ENCODE results near the gene KDM5B.
A peak's percentile ranks its signal among the peaks of the same experiment; 100 is the strongest.

KDM5B gene

DNA sequence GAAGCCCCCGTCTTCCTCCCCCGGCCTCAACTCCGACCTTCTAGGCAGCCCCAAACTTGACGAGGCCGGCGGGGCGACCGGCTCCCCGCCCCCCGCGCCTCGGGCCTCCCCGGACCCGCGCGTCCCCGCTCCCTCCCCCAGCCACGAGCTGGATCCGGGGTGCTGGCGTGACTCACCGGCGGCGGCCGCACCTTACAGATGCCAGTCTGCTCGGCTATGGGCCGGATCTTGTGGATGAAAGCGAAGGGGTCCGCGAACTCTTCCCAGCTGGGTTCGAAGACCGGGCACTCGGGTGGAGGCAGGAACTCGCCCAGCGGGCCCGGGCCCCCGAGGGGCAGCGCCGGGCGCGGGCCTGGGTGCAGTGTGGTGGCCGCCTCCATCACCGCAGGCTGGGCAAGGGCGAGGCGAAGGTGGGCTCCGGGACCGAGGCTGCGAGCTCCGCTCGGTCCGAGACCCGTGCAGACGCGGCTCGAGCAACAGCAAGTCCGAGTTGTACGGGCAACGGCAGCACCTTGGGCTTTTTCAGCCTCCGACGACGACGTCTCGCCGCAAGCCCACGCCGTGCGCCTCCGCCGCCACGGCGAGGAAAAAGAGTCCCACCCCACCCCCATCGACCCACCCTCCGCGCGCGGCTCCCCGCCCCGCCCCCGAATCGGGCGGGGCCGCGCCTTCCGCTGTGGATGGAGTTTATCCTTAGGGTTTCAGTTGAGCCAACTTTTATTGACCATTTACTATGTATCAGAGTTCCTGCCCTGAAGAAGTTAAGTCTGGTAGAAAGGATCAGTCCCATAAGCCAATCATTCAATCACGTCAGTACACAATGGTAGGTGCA is at the start of gene KDM5B (continued):
- TF ChIP-seq, protein P1, sequence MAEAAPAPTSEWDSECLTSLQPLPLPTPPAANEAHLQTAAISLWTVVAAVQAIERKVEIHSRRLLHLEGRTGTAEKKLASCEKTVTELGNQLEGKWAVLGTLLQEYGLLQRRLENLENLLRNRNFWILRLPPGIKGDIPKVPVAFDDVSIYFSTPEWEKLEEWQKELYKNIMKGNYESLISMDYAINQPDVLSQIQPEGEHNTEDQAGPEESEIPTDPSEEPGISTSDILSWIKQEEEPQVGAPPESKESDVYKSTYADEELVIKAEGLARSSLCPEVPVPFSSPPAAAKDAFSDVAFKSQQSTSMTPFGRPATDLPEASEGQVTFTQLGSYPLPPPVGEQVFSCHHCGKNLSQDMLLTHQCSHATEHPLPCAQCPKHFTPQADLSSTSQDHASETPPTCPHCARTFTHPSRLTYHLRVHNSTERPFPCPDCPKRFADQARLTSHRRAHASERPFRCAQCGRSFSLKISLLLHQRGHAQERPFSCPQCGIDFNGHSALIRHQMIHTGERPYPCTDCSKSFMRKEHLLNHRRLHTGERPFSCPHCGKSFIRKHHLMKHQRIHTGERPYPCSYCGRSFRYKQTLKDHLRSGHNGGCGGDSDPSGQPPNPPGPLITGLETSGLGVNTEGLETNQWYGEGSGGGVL (tag by site-specific recombination; IDR thresholded peaks at IDR 0.05) = no peak
- 0 out of 2 replicates have a peak, but pooled peaks have one; percentile 27 for TF ChIP-seq ZFP41 (tag by site-specific recombination; IDR thresholded peaks at IDR 0.05; ENCODE audit: borderline replicate concordance)
- TF ChIP-seq, protein P2, sequence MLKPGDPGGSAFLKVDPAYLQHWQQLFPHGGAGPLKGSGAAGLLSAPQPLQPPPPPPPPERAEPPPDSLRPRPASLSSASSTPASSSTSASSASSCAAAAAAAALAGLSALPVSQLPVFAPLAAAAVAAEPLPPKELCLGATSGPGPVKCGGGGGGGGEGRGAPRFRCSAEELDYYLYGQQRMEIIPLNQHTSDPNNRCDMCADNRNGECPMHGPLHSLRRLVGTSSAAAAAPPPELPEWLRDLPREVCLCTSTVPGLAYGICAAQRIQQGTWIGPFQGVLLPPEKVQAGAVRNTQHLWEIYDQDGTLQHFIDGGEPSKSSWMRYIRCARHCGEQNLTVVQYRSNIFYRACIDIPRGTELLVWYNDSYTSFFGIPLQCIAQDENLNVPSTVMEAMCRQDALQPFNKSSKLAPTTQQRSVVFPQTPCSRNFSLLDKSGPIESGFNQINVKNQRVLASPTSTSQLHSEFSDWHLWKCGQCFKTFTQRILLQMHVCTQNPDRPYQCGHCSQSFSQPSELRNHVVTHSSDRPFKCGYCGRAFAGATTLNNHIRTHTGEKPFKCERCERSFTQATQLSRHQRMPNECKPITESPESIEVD (tag by site-specific recombination; IDR thresholded peaks at IDR 0.05) = 0 out of 2 replicates have a peak, but pooled peaks have one; percentile 7
- TF ChIP-seq, protein P3, sequence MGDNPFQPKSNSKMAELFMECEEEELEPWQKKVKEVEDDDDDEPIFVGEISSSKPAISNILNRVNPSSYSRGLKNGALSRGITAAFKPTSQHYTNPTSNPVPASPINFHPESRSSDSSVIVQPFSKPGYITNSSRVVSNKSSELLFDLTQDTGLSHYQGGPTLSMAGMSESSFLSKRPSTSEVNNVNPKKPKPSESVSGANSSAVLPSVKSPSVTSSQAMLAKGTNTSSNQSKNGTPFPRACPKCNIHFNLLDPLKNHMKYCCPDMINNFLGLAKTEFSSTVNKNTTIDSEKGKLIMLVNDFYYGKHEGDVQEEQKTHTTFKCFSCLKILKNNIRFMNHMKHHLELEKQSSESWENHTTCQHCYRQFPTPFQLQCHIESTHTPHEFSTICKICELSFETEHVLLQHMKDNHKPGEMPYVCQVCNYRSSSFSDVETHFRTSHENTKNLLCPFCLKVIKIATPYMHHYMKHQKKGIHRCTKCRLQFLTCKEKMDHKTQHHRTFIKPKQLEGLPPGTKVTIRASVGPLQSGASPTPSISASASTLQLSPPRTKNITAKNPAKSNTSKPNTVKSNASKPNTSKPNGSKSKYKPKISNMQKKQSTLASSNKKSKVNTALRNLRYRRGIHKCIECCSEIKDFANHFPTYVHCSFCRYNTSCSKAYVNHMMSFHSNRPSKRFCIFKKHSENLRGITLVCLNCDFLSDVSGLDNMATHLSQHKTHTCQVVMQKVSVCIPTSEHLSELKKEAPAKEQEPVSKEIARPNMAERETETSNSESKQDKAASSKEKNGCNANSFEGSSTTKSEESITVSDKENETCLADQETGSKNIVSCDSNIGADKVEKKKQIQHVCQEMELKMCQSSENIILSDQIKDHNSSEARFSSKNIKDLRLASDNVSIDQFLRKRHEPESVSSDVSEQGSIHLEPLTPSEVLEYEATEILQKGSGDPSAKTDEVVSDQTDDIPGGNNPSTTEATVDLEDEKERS (tag by site-specific recombination; IDR thresholded peaks at IDR 0.05) = no peak
- TF ChIP-seq, protein P4, sequence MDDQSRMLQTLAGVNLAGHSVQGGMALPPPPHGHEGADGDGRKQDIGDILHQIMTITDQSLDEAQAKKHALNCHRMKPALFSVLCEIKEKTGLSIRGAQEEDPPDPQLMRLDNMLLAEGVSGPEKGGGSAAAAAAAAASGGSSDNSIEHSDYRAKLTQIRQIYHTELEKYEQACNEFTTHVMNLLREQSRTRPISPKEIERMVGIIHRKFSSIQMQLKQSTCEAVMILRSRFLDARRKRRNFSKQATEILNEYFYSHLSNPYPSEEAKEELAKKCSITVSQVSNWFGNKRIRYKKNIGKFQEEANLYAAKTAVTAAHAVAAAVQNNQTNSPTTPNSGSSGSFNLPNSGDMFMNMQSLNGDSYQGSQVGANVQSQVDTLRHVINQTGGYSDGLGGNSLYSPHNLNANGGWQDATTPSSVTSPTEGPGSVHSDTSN (CRISPR knock-in tag; IDR thresholded peaks at IDR 0.05) = peak; percentile 91
- no peak for TF ChIP-seq ZNF121 (tag by site-specific recombination; IDR thresholded peaks at IDR 0.05)
- TF ChIP-seq ZNF791 (tag by site-specific recombination; IDR thresholded peaks at IDR 0.05) = no peak
- no peak for TF ChIP-seq ZNF354C (tag by site-specific recombination; IDR thresholded peaks at IDR 0.05; ENCODE audit: borderline replicate concordance, low read depth)
- TF ChIP-seq OVOL3 (tag by site-specific recombination; IDR thresholded peaks at IDR 0.05) = no peak
- no peak for TF ChIP-seq ZNF768 (tag by site-specific recombination; IDR thresholded peaks at IDR 0.05)
- TF ChIP-seq ZNF776 (tag by site-specific recombination; IDR thresholded peaks at IDR 0.05; ENCODE audit: borderline replicate concordance) = no peak
- TF ChIP-seq, protein P5, sequence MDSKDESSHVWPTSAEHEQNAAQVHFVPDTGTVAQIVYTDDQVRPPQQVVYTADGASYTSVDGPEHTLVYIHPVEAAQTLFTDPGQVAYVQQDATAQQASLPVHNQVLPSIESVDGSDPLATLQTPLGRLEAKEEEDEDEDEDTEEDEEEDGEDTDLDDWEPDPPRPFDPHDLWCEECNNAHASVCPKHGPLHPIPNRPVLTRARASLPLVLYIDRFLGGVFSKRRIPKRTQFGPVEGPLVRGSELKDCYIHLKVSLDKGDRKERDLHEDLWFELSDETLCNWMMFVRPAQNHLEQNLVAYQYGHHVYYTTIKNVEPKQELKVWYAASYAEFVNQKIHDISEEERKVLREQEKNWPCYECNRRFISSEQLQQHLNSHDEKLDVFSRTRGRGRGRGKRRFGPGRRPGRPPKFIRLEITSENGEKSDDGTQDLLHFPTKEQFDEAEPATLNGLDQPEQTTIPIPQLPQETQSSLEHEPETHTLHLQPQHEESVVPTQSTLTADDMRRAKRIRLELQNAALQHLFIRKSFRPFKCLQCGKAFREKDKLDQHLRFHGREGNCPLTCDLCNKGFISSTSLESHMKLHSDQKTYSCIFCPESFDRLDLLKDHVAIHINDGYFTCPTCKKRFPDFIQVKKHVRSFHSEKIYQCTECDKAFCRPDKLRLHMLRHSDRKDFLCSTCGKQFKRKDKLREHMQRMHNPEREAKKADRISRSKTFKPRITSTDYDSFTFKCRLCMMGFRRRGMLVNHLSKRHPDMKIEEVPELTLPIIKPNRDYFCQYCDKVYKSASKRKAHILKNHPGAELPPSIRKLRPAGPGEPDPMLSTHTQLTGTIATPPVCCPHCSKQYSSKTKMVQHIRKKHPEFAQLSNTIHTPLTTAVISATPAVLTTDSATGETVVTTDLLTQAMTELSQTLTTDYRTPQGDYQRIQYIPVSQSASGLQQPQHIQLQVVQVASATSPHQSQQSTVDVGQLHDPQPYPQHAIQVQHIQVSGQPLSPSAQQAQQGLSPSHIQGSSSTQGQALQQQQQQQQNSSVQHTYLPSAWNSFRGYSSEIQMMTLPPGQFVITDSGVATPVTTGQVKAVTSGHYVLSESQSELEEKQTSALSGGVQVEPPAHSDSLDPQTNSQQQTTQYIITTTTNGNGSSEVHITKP (tag by site-specific recombination; IDR thresholded peaks at IDR 0.05) = 0 out of 2 replicates have a peak, but pooled peaks have one; percentile 31
- TF ChIP-seq ZNF544 (tag by site-specific recombination; IDR thresholded peaks at IDR 0.05) = no peak
- TF ChIP-seq, protein P6, sequence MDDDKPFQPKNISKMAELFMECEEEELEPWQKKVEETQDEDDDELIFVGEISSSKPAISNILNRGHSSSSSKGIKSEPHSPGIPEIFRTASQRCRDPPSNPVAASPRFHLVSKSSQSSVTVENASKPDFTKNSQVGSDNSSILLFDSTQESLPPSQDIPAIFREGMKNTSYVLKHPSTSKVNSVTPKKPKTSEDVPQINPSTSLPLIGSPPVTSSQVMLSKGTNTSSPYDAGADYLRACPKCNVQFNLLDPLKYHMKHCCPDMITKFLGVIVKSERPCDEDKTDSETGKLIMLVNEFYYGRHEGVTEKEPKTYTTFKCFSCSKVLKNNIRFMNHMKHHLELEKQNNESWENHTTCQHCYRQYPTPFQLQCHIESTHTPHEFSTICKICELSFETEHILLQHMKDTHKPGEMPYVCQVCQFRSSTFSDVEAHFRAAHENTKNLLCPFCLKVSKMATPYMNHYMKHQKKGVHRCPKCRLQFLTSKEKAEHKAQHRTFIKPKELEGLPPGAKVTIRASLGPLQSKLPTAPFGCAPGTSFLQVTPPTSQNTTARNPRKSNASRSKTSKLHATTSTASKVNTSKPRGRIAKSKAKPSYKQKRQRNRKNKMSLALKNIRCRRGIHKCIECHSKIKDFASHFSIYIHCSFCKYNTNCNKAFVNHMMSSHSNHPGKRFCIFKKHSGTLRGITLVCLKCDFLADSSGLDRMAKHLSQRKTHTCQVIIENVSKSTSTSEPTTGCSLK (tag by site-specific recombination; IDR thresholded peaks at IDR 0.05) = no peak
- peak; percentile 73 for TF ChIP-seq ZNF600 (tag by site-specific recombination; IDR thresholded peaks at IDR 0.05)
- no peak for TF ChIP-seq ZNF510 (tag by site-specific recombination; IDR thresholded peaks at IDR 0.05; ENCODE audit: insufficient replicate concordance)
- no peak for TF ChIP-seq ZNF585B (tag by site-specific recombination; IDR thresholded peaks at IDR 0.05)
- peak; percentile 76; the same call in 1 of the 2 replicates for TF ChIP-seq ZSCAN30 (tag by site-specific recombination; IDR thresholded peaks at IDR 0.05)
- no peak for TF ChIP-seq ZNF366 (tag by site-specific recombination; conservative IDR thresholded peaks at IDR 0.05)
- TF ChIP-seq ZXDB (tag by site-specific recombination; IDR thresholded peaks at IDR 0.05) = peak; percentile 75
- TF ChIP-seq ZNF701 (tag by site-specific recombination; IDR thresholded peaks at IDR 0.05) = no peak
- no peak for TF ChIP-seq ZNF202 (tag by site-specific recombination; IDR thresholded peaks at IDR 0.05; ENCODE audit: borderline replicate concordance)

All from HEK293 (cell line).